Thyroid gland (tissue), 4 donors: ENCODE measurements around the gene NRG3. TPM values are rescaled to one million over a fixed set of nuclear protein-coding genes. Genes with fewer than 3 reads are reported as not detected.

Experiments used
- DNase-seq, 2 donors: peaks; one replicate each; pipeline ENCODE4 v3.0.0-alpha.2; 2019
- H3K27ac ChIP-seq, 3 donors: fragments of 200-600 bp; sonication (generic); 1 replicate in 2 of 3; 2 replicates in 1 of 3; pipeline ENCODE4 v1.5.1; 2016 to 2019; ENCODE audit warnings: mild to moderate bottlenecking in 1 of 3, moderate library complexity in 1 of 3
- H3K27me3 ChIP-seq: fragments of 200-600 bp; sonication (generic); one replicate; pipeline ENCODE4 v1.5.1; 2019
- H3K36me3 ChIP-seq, 2 donors: fragments of 200-600 bp; sonication (generic); one replicate each; pipeline ENCODE4 v1.5.1; 2016 to 2019
- H3K4me1 ChIP-seq, 2 donors: fragments of 200-600 bp; sonication (generic); one replicate each; pipeline ENCODE4 v1.5.1; 2017 to 2019
- H3K4me3 ChIP-seq, 3 donors: fragments of 200-600 bp; sonication (generic); replicated peaks in 1 of 3; 1 replicate in 2 of 3; 2 replicates in 1 of 3; pipeline ENCODE4 v1.5.1; 2016; ENCODE audit warnings: mild to moderate bottlenecking in 1 of 3
- H3K9me3 ChIP-seq: fragments of 200-600 bp; sonication (generic); one replicate; pipeline ENCODE4 v1.5.1; 2017
- CTCF ChIP-seq, 6 experiments: fragments of 200-600 bp in 3 of 6; fragments of 450-650 bp in 3 of 6; sonication (generic) in 3 of 6; IDR thresholded peaks; one replicate each; pipeline ENCODE4 v1.5.1; 2016 to 2019; ENCODE audit warnings: antibody characterized with exemption in 6 of 6, mild to moderate bottlenecking in 2 of 6, inconsistent platforms in 1 of 6, moderate library complexity in 1 of 6
- POLR2A ChIP-seq, 2 donors: fragments of 450-650 bp; IDR thresholded peaks; one replicate each; pipeline ENCODE4 v1.6.1; 2017; ENCODE audit warnings: antibody characterized with exemption in 2 of 2, mild to moderate bottlenecking in 2 of 2, moderate library complexity in 1 of 2
- WGBS, 2 donors: methylation state at CpG; one replicate each; pipeline ENCODE4 v1.1.5; 2017; 5-methylcytosine and 5-hydroxymethylcytosine counted together
- intact Hi-C: fragments of 100-400 bp; cut with DNase I; formaldehyde crosslinking; loops from one replicate; pipeline ENCODE4 v1.15.1; 2023
- total RNA-seq, 4 donors: library from RNA; depleted of rRNA; stranded (reverse); fragments of >200 nt; gene quantifications; one replicate each; pipeline ENCODE4 v1.2.3, GENCODE V29; 2016

NRG3 gene
- total RNA-seq, 4 donors from 2014 or later, result 0.67 to 1.8 (median 1.3) TPM

GRCh38 chr10:82882722-82883121, 1007.7 kb downstream of the NRG3 start:
- no peak for TF ChIP-seq POLR2A (IDR thresholded peaks at IDR 0.05)
- TF ChIP-seq CTCF (IDR thresholded peaks at IDR 0.05), result no peak
- no peaks in the 10 kb centered on the region for H3K27me3 ChIP-seq
- DNase-seq, result no peak
- H3K9me3 ChIP-seq, result no peaks in the 10 kb centered on the region
- 83 to 89% methylated on average over 1 of the region's 1 CpG for WGBS, 2 donors
- no peaks in the 10 kb centered on the region for H3K36me3 ChIP-seq
- no peaks in the 10 kb centered on the region for H3K4me1 ChIP-seq
- no peak overlapping the region for H3K27ac ChIP-seq
- no peak overlapping the region for H3K4me3 ChIP-seq
- intact Hi-C loops, result no loop called here

- H3K4me1 ChIP-seq, result no peaks in the 10 kb centered on the region
- H3K36me3 ChIP-seq, result no peaks in the 10 kb centered on the region
- 59 to 61% methylated on average over 1 of the region's 1 CpG for WGBS, 2 donors
- no peak overlapping the region for H3K4me3 ChIP-seq
- H3K27me3 ChIP-seq, result no peaks in the 10 kb centered on the region
- intact Hi-C loops, result no loop called here
- no peaks in the 10 kb centered on the region for H3K9me3 ChIP-seq
- DNase-seq, result no peak
- TF ChIP-seq CTCF (IDR thresholded peaks at IDR 0.05), result no peak
- no peak for TF ChIP-seq POLR2A (IDR thresholded peaks at IDR 0.05)
- no peak overlapping the region for H3K27ac ChIP-seq
Observed at GRCh38 chr10:82883603-82884002, 1008.6 kb downstream of the NRG3 start.

GRCh38 chr10:82887488-82887887, 1012.5 kb downstream of the NRG3 start:
- Histone ChIP-seq H3K27me3 (no peaks in the 10 kb centered on the region), H3K27ac (no peak overlapping the region), H3K36me3 (no peaks in the 10 kb centered on the region), H3K4me1 (no peaks in the 10 kb centered on the region), H3K4me3 (no peak overlapping the region), H3K9me3 (no peaks in the 10 kb centered on the region)
- no peak for DNase-seq
- TF ChIP-seq CTCF (IDR thresholded peaks at IDR 0.05), result no peak
- intact Hi-C loops, result no loop called here
- WGBS, 2 donors, result 78 to 80% methylated on average over 1 of the region's 1 CpG

GRCh38 chr10:82888809-82889455, 1013.9 kb downstream of the NRG3 start:
- Histone ChIP-seq H3K9me3 (no peaks in the 10 kb centered on the region), H3K4me1 (no peaks in the 10 kb centered on the region), H3K4me3 (no peak overlapping the region), H3K27ac (no peak overlapping the region), H3K36me3 (no peaks in the 10 kb centered on the region), H3K27me3 (no peaks in the 10 kb centered on the region)
- DNase-seq, result no peak
- WGBS, 2 donors, result 53 to 56% methylated on average over 10 of the region's 10 CpGs
- intact Hi-C loops, result no loop called here
- TF ChIP-seq POLR2A (IDR thresholded peaks at IDR 0.05) (no peak), CTCF (IDR thresholded peaks at IDR 0.05) (no peak)

- TF ChIP-seq POLR2A (IDR thresholded peaks at IDR 0.05) (no peak), CTCF (IDR thresholded peaks at IDR 0.05) (no peak)
- H3K27ac ChIP-seq, result no peak overlapping the region
- 60 to 68% methylated on average over 2 of the region's 2 CpGs for WGBS, 2 donors
- H3K27me3 ChIP-seq, result no peaks in the 10 kb centered on the region
- no peak for DNase-seq
- H3K4me1 ChIP-seq, result no peaks in the 10 kb centered on the region
- intact Hi-C loops, result no loop called here
- no peaks in the 10 kb centered on the region for H3K36me3 ChIP-seq
- H3K4me3 ChIP-seq, result no peak overlapping the region
- H3K9me3 ChIP-seq, result no peaks in the 10 kb centered on the region
Observed at GRCh38 chr10:82889728-82890127, 1014.7 kb downstream of the NRG3 start.
